ENCODE data around the gene SHANK1.

The SHANK1 gene

DNA sequence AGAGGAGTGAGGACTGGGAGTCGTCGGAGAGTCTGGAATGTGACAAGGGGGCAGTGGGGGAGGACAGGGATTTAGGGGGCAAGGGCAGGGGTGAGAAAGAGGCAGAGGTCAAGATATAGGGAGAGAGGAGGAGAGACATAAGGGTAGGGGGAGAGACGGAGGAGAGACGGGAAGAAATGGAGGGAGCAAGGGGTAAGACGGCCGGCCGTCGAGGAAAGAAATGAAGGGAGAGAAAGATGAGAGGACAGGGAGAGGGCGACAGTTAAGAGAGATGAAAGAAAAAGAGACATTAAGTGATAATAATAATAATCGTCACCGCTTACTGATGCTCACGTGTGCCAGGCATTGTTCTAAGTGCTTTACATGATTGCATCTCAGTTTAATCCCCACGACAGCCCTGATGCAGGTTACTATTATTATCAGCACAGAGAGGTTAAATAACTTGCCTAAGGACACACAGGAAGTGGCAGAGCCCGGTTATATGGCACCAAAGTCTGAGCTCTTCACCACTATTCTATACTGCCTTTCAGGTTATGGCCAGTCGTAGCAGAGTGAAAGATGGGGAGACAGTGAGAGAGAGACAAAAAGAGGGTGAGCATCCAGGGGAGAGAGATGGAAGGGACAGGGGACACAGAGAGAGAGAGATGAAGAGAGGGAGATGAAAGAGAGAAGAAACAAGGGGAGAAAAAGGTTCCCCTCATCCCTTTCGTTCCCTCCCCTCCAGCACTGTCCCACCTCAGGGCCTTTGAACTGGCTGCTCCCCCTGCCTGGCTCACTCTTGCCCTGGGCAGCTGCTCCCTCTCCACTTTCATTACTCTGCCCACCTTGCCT, 56.7 kb downstream of the SHANK1 start (continued):
- TF ChIP-seq, protein P1, sequence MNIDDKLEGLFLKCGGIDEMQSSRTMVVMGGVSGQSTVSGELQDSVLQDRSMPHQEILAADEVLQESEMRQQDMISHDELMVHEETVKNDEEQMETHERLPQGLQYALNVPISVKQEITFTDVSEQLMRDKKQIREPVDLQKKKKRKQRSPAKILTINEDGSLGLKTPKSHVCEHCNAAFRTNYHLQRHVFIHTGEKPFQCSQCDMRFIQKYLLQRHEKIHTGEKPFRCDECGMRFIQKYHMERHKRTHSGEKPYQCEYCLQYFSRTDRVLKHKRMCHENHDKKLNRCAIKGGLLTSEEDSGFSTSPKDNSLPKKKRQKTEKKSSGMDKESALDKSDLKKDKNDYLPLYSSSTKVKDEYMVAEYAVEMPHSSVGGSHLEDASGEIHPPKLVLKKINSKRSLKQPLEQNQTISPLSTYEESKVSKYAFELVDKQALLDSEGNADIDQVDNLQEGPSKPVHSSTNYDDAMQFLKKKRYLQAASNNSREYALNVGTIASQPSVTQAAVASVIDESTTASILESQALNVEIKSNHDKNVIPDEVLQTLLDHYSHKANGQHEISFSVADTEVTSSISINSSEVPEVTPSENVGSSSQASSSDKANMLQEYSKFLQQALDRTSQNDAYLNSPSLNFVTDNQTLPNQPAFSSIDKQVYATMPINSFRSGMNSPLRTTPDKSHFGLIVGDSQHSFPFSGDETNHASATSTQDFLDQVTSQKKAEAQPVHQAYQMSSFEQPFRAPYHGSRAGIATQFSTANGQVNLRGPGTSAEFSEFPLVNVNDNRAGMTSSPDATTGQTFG (tag by site-specific recombination; IDR thresholded peaks at IDR 0.05; ENCODE audit: borderline replicate concordance): no peak
- TF ChIP-seq ZNF544 (tag by site-specific recombination; IDR thresholded peaks at IDR 0.05) (no peak), ZSCAN16 (tag by site-specific recombination; IDR thresholded peaks at IDR 0.05) (no peak), ZNF324 (tag by site-specific recombination; IDR thresholded peaks at IDR 0.05) (no peak), PRDM1 (tag by site-specific recombination; IDR thresholded peaks at IDR 0.05) (peak; percentile 68), ZNF830 (tag by site-specific recombination; IDR thresholded peaks at IDR 0.05; ENCODE audit: low read depth) (no peak), ZNF112 (tag by site-specific recombination; IDR thresholded peaks at IDR 0.05) (no peak), KLF7 (tag by site-specific recombination; IDR thresholded peaks at IDR 0.05; ENCODE audit: borderline replicate concordance) (no peak)
- TF ChIP-seq, protein P2, sequence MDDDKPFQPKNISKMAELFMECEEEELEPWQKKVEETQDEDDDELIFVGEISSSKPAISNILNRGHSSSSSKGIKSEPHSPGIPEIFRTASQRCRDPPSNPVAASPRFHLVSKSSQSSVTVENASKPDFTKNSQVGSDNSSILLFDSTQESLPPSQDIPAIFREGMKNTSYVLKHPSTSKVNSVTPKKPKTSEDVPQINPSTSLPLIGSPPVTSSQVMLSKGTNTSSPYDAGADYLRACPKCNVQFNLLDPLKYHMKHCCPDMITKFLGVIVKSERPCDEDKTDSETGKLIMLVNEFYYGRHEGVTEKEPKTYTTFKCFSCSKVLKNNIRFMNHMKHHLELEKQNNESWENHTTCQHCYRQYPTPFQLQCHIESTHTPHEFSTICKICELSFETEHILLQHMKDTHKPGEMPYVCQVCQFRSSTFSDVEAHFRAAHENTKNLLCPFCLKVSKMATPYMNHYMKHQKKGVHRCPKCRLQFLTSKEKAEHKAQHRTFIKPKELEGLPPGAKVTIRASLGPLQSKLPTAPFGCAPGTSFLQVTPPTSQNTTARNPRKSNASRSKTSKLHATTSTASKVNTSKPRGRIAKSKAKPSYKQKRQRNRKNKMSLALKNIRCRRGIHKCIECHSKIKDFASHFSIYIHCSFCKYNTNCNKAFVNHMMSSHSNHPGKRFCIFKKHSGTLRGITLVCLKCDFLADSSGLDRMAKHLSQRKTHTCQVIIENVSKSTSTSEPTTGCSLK (tag by site-specific recombination; IDR thresholded peaks at IDR 0.05): no peak
- TF ChIP-seq, protein P3, sequence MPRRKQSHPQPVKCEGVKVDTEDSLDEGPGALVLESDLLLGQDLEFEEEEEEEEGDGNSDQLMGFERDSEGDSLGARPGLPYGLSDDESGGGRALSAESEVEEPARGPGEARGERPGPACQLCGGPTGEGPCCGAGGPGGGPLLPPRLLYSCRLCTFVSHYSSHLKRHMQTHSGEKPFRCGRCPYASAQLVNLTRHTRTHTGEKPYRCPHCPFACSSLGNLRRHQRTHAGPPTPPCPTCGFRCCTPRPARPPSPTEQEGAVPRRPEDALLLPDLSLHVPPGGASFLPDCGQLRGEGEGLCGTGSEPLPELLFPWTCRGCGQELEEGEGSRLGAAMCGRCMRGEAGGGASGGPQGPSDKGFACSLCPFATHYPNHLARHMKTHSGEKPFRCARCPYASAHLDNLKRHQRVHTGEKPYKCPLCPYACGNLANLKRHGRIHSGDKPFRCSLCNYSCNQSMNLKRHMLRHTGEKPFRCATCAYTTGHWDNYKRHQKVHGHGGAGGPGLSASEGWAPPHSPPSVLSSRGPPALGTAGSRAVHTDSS (tag by site-specific recombination; IDR thresholded peaks at IDR 0.05): no peak
- TF ChIP-seq, protein P4, sequence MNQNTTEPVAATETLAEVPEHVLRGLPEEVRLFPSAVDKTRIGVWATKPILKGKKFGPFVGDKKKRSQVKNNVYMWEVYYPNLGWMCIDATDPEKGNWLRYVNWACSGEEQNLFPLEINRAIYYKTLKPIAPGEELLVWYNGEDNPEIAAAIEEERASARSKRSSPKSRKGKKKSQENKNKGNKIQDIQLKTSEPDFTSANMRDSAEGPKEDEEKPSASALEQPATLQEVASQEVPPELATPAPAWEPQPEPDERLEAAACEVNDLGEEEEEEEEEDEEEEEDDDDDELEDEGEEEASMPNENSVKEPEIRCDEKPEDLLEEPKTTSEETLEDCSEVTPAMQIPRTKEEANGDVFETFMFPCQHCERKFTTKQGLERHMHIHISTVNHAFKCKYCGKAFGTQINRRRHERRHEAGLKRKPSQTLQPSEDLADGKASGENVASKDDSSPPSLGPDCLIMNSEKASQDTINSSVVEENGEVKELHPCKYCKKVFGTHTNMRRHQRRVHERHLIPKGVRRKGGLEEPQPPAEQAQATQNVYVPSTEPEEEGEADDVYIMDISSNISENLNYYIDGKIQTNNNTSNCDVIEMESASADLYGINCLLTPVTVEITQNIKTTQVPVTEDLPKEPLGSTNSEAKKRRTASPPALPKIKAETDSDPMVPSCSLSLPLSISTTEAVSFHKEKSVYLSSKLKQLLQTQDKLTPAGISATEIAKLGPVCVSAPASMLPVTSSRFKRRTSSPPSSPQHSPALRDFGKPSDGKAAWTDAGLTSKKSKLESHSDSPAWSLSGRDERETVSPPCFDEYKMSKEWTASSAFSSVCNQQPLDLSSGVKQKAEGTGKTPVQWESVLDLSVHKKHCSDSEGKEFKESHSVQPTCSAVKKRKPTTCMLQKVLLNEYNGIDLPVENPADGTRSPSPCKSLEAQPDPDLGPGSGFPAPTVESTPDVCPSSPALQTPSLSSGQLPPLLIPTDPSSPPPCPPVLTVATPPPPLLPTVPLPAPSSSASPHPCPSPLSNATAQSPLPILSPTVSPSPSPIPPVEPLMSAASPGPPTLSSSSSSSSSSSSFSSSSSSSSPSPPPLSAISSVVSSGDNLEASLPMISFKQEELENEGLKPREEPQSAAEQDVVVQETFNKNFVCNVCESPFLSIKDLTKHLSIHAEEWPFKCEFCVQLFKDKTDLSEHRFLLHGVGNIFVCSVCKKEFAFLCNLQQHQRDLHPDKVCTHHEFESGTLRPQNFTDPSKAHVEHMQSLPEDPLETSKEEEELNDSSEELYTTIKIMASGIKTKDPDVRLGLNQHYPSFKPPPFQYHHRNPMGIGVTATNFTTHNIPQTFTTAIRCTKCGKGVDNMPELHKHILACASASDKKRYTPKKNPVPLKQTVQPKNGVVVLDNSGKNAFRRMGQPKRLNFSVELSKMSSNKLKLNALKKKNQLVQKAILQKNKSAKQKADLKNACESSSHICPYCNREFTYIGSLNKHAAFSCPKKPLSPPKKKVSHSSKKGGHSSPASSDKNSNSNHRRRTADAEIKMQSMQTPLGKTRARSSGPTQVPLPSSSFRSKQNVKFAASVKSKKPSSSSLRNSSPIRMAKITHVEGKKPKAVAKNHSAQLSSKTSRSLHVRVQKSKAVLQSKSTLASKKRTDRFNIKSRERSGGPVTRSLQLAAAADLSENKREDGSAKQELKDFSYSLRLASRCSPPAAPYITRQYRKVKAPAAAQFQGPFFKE (tag by site-specific recombination; IDR thresholded peaks at IDR 0.05; ENCODE audit: borderline replicate concordance): no peak
